ENCODE results near the gene ZNF180.
"Not testable (repeated sequence)": the region's sequence is repeated elsewhere in the genome, so short reads cannot be mapped to it uniquely, and the experiment has no call there.

DNA sequence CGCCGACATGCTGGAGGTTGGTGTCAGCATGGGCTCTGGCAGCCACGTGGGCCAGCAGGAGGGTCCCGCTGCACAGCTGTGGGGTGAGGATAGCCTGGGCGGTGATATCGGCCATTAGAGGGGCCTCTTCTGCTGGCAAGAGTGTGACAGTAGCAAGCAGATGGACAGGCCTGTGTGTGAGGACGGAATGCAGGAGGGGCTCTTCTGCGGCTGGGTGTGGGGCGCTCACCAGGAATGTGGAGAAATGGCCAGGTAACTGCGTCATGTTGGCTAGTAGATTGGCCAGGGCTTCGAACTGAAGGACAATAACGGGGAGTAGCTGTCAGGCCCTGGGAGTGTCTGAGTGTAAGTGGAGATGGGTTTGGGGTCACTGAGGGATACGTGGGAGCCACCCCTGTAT, 44.3 kb downstream of the ZNF180 start:
- TF ChIP-seq, protein P1, sequence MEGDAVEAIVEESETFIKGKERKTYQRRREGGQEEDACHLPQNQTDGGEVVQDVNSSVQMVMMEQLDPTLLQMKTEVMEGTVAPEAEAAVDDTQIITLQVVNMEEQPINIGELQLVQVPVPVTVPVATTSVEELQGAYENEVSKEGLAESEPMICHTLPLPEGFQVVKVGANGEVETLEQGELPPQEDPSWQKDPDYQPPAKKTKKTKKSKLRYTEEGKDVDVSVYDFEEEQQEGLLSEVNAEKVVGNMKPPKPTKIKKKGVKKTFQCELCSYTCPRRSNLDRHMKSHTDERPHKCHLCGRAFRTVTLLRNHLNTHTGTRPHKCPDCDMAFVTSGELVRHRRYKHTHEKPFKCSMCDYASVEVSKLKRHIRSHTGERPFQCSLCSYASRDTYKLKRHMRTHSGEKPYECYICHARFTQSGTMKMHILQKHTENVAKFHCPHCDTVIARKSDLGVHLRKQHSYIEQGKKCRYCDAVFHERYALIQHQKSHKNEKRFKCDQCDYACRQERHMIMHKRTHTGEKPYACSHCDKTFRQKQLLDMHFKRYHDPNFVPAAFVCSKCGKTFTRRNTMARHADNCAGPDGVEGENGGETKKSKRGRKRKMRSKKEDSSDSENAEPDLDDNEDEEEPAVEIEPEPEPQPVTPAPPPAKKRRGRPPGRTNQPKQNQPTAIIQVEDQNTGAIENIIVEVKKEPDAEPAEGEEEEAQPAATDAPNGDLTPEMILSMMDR (conservative IDR thresholded peaks at IDR 0.05): not testable (repeated sequence)
- TF ChIP-seq ZFX (IDR thresholded peaks at IDR 0.05): not testable (repeated sequence)

Measured in C4-2B (cell line).